Stromal cell of bone marrow (primary cell): Measurements from ENCODE around the gene MYCBP2.
A peak's percentile ranks its signal among the peaks of the same experiment; 100 is the strongest.
"Not testable (repeated sequence)": the region's sequence is repeated elsewhere in the genome, so short reads cannot be mapped to it uniquely, and the experiment has no call there.

Experiments
- DNase-seq: peaks from one replicate; pipeline ENCODE4 v3.0.0-alpha.2; 2012; ENCODE audit warnings: low read depth

Gene MYCBP2

DNA sequence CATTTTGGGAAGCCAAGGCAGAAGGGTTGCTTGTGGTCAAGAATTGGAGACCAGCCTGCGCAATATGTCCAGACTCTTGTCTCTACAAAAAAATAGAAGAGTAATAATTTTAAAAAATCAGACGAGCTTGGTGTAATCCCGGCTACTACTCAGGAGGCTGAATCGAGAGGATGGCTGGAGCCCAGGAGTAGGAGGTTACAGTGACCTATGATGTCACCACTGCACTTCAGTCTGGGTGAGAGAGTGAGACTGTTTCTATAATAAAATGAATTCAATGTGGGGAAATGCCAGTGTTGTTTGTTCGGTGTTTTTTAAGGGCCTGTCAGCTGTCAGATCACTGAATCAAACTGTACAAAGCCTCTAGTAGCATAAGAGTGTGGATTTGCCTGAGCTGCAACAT is 298.7 kb downstream of the MYCBP2 start:
- DNase-seq: peak; percentile 25

DNA sequence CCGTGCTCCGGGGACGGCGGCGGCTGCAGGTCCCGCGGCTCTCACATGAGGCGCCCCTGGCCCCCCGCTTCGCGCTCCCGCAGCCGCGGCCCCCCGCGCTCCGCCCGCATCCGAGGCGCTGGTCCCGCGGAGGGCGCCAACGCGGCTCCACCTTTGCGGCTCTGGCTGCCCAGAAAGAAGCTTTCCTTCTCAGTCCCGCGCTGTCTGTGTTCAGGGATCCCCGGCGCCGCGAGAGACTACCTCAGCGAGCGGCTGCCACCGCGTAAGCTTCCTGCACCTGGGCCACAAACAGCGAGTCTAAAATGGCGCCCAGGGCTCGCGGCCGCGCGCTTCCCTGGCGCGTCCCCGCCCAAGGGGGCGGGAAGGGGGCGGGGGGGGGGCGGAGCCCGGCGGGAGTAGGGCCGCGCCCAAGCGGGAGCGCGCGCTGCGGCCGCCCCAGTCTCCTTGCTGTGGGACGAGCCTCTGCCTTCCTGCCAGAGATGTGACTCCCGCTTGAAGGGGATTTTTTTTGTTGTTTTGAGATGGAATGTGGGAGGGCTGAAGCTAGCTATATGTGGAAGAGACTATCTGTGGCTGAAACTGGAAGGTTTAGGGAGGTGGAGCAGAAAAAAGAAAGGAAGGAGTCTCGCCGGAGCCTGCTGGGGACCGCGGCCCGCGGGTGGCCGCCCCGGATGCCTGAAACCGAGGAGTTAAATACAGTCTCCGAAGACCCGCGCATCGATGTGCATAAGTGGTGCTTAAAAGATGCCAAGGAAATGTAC is 299.9 kb downstream of the MYCBP2 start, which contains the start of gene FBXL3:
FBXL3 (minus strand) TSS at position 299 of the 761 bp plus-strand sequence. CDS start 5,299 bp downstream, outside the sequence.
- peak; percentile 78 for DNase-seq

DNA sequence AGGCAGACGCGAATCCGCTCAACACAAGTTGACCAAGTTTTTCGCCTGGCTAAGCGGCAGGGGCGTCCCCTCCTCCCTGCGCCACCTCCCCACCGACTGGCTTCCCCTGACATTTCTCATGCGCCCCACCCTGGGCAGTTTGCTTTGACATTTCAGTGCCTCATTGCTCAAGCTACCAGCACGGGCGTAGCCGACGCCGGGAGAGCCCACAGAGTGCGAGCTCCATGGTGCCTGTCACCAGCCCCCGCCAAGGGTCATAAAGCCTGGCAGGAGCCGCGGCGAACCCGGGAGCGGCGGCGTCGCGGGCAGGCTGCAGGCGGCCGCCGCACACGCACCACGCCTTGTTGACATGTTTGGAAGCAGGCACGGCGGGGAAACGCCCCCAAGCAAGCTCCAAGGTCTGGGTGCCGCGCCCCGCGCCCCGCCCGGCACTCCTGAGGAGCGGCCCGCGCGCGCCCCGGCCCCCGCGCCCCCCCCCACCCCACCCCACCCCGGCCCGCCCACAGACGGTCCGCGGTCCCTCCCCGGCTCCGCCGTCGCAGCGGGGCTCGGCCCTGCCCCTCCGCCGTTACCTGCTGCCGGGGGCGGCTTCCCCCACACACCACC is 300.5 kb downstream of the MYCBP2 start:
- DNase-seq: peak; percentile 21

DNA sequence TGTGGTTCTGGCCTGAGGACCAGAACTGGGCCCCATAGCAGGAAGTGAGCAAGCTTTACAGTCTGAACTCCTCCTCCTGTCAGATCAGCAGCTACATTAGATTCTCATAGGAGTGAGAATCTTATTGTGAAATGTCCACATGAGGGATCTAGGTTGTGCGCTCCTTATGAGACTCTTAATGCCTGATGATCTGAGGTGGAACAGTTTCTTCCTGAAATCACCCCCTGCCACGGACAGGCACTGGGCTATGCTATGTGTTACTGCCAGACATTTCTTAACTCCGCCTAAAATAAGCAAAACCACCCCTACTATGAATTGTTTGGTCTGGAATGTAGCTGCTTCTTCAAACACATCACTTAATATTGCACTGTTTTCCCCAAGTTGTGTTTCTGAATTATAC is 304.6 kb downstream of the MYCBP2 start:
- no peak for DNase-seq

DNA sequence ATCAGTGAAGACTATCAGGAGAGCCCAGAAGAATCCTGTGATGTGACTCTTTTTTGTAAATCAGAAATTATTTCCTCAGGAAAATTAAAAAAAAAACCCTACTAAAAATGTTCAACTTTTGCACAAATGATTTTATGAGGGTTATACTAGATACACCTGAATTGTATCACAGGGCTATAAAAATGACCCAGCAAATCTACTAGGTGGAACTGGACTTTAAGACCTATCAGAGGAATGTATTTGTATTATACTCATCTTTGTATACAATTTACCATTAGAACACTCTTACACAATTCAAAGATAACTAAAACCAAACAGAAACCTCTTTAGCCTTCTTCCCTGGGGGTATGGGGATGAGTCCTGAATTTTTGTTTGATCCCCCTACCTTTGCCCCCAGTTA is 307.1 kb downstream of the MYCBP2 start:
- no peak for DNase-seq

DNA sequence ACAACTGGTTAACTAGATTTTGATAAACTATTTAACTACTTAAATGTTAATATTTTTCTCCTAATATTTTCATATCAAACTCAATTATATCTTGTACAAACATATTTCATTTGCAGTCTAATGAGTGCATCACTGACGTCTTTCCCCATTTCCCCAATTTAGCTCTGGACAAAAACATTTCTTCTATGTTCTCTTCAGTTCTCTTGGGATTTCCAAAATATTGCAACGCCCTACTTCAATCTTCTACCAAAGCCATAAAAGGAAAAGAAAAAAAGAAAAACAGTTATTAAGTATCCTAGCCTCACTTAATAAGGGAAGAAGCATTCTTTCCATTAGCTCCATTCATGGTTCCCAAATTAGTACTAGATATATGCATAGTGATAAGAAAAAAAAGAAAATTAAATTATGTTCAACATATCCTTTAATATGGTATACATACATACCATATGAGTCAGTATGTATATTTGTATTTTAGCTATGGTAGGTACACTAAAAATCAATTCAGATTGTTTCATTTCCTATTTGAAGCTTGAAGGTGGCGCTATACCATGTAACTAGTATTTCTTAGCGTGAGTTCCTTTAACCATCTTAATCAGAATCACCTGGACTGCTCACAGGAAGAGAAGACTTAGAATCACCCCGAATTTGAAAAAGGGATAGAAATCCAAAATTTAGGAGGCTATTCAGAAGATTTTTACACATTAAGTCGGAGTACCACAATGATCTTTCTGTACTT is 309.8 kb downstream of the MYCBP2 start:
- no peak for DNase-seq

DNA sequence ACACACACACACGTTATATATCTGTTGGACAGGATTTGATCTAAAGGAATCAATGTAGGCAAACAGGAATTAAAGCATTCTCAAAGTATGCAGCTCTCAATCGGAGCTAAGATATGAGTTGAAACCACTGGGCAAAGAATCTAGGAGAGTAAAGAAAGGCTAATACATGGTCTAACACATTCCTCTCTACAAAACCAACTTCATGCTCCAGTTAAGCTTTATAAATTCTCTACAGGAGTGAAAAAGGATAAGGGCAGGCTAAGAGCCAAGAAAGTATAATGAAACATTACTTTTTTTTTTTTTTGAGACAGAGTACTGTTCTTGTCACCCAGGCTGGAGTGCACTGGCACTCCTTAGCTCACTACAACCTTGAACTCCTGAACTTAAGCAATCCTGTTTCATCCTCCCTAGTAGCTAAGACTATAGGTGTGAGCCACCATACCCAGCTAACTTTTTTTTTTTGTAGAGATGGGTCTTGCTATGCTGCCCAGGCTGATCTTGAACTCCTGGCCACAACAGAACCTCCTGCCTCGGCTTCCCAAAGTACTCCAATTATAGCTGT is 310.6 kb downstream of the MYCBP2 start:
- no peak for DNase-seq

DNA sequence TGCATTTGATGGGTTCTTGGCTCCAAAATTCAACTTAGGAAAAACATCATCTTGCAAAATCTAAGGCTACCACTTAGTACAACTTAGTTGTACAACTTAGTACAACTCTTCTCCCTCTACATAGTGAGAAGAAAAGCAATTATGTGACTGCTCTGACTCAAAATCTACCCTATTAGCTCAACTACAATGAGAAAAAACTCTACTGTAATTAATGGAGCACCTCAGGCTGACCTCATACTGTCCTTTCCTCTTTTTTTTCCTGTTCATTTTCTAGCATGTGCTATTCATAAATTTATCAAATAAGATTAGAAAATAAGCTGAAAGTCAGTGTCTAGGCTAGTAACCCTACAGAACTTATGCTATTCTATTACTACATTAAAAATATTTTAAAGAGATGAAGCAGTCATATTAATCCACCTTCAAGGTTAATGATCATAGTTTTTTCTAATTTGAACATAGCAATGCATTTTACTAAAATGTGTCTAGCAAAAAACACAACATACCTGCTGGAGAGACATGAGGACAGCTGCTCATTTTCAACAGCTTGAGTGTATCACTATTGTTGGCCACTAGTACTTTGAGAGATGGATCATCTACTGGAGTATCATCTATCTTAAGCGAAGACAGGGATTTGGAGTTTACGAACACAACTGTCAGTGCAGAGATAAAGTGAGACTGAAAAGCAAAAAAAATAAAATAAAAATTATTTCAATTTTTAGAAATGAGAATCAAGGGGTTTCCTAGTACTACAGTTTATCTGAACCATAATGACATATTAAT is 311.8 kb downstream of the MYCBP2 start:
- no peak for DNase-seq

DNA sequence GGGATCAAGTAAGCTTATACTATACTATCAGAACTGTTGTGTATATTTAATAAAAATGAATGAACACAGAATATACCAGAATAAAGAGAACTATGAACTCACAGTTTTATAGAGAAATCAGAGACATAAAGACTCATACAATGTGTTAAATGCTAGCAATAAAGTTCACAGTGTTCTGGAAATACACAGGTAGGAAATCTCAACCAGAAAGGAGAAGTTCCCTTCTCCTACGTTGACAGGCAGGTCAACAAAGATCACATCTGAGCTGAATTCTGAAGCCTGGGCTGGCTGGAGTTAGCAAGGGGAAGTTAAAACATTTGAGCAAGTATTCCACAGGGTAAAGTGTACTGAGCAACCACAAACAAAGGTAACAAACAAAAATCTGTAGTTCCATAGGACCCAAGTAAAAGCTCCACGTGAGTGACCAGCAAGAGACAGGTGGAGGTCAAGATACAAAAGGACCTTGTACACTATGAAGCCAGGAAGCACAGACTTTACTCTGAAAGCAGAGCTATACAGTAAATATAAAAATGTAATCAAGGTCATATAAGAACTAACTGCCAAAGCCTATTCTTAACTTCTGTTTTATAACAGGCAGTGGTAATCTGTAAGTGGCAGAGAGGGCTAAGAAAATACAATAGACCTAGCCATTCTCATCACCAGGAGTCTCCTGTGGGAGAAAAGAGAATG is 312.9 kb downstream of the MYCBP2 start:
- no peak for DNase-seq

DNA sequence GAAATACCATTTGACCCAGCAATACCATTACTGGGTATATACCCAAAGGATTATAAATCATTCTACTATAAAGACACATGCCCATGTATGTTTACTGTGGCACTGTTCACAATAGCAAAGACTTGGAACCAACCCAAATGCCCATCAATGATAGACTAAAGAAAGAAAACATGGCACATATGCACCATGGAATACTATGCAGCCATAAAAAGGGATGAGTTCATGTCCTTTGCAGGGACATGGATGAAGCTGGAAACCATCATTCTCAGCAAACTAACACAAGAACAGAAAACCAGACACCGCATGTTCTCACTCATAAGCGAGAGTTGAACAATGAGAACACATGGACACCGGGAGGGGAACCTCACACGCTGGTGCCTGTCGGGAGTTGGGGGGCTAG is 317.2 kb downstream of the MYCBP2 start:
- DNase-seq: not testable (repeated sequence)

DNA sequence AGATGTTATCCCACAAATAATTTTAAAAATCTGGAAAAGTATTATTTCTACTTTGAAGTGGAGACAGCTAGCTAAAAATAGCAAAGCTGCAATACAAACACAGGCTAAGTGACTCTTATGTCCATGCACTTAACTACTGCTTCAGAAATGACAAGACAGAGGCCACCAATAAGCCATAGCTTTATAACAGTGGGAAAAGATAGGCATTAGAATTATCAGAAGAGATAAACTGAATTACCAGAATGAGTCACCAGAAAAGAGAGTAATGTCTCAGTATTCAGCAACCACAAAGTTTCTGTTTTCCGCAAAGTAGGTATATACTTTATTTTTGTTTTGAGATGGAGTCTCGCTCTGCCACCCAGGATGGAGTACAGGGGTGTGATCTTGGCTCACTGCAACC is 317.9 kb downstream of the MYCBP2 start:
- no peak for DNase-seq

DNA sequence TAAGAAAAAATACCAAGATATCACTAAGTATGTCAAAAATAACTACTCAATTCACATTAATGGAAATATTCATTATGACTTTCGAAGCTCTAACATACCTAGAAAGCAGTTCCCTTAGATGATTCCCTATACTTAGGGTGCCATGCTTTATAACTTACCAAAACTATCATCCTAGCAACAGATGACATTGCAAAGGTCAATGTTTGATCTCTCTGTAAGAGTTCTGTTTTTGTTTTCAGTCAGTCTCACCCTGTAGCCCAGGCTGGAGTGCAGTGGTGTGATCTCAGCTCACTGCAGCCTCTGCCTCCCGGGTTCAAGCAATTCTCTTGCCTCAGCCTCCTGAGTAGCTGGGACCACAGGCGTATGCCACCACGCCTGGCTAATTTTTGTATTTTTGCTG is 318.6 kb downstream of the MYCBP2 start:
- not testable (repeated sequence) for DNase-seq

DNA sequence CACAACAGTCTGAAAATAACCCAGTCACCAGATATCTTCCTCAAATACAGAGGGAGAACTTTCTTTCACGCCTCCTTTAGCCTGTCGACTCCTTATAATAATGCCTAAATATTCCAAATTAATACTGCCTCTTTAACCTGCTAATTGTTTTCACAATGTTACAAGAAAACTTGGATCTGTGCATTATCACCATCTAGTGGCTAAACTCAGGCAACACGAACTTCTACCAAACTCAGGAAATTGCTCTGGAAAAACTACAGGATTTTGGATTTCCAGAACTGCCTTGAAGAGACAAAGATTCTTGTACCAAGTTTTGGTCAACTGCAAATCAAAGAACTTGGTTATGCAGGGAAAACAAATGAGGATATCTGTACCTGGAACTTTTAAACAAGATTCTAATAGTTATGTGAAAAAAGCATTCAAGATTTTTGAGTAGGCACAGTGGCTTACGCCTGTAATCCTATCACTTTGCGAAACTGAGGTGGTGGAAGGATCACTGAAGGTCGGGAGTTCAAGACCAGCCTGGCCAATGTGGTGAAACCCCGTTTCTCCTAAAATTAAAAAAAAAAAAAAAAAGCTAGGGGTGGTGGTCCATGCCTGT is 324.2 kb downstream of the MYCBP2 start:
- DNase-seq: no peak

DNA sequence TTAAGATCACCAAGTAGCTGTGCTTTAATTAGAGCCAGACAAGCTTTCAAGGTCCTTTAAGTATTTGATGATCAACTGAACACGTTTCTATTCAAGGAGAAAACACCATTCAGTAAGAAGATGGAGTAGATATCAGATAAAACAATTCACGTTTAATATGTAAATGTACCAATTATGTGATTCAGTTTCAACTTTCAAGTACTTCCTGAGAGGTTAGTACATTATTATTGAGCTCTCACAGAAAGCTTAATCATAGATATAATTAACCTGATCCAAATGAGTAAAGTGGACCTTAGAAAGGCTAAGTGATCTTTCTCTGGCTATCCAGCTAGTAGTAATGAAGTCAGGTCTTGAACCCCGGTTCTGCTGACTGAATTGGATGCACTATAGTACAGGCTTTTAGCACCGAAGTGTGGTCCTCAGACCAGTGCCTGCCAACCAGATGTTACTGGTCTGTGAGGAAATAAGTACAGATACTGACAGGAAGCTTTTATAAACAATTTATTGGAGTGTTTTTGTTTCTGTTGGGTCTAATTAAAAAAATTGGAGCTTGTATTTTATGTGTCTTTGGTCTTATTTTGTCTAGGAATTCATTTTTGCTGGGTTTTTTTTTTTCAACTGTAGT is 324.8 kb downstream of the MYCBP2 start:
- DNase-seq: no peak

DNA sequence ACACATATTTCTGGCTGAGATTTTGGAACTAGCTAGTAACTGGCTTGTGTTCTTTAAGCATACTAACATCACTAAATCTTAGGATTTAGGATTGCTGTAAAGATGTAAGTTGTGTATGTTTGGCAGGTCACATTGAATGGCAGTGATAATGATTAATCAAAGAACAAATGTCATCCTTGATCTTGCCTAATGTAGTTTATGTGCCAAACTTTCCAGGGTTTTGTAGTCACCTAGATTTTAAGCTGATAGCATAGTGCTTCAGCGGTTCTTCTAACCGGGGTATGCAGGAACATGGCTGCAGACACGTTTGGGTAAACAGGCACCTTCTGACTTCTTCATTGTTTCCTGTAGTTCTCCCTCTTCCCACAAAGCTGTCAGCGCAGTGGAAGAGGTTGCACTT is 325.4 kb downstream of the MYCBP2 start:
- DNase-seq: no peak

DNA sequence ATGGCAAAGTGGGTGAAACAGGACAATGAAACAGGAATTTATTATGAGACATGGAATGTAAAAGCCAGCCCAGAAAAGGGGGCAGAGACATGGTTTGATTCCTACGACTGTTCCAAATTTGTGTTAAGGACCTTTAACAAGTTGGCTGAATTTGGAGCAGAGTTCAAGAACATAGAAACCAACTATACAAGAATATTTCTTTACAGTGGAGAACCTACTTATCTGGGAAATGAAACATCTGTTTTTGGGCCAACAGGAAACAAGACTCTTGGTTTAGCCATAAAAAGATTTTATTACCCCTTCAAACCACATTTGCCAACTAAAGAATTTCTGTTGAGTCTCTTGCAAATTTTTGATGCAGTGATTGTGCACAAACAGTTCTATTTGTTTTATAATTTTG is 326.4 kb downstream of the MYCBP2 start:
- no peak for DNase-seq
